Testis (tissue), 2 donors: ENCODE measurements around the gene SLC25A36.
A peak's percentile ranks its signal among the peaks of the same experiment; 100 is the strongest.

Source experiments
- CTCF ChIP-seq, 3 experiments: fragments of 450-650 bp in 2 of 3; fragments of 200-600 bp in 1 of 3; sonication (generic) in 1 of 3; IDR thresholded peaks; one replicate each; pipeline ENCODE4 v1.5.1; 2016 to 2019; ENCODE audit warnings: antibody characterized with exemption in 3 of 3, mild to moderate bottlenecking in 2 of 3, moderate library complexity in 1 of 3
- POLR2A ChIP-seq: fragments of 450-650 bp; IDR thresholded peaks from one replicate; pipeline ENCODE4 v1.6.1; 2017; ENCODE audit warnings: antibody characterized with exemption, mild to moderate bottlenecking, moderate library complexity

- peak in 1 of 3 experiments; percentile 23 for TF ChIP-seq CTCF (IDR thresholded peaks at IDR 0.05)
- no peak for TF ChIP-seq POLR2A
Measured at GRCh38 chr3:140972833-140973232, 31.2 kb downstream of the SLC25A36 start.
